HEK293T (cell line): Measurements from ENCODE around the gene LZTS3.

ENCODE experiments used
- ARNT ChIP-seq: fragments of 450-650 bp; IDR thresholded peaks from 2 replicates; pipeline ENCODE4 v1.6.1; 2017; ENCODE audit warnings: mild to moderate bottlenecking
- BHLHE40 ChIP-seq: fragments of 450-650 bp; IDR thresholded peaks from 2 replicates; pipeline ENCODE4 v1.6.1; 2016; ENCODE audit warnings: mild to moderate bottlenecking, moderate library complexity, borderline replicate concordance
- ELF4 ChIP-seq: fragments of 450-650 bp; IDR thresholded peaks from 2 replicates; pipeline ENCODE4 v1.6.1; 2017; ENCODE audit warnings: antibody characterized with exemption
- FOXM1 ChIP-seq: fragments of 450-650 bp; IDR thresholded peaks from 2 replicates; pipeline ENCODE4 v1.6.1; 2017; ENCODE audit warnings: mild to moderate bottlenecking, borderline replicate concordance
- NFRKB ChIP-seq: fragments of 450-650 bp; IDR thresholded peaks from 2 replicates; pipeline ENCODE4 v1.6.1; 2016; ENCODE audit warnings: mild to moderate bottlenecking, moderate library complexity
- PKNOX1 ChIP-seq: fragments of 450-650 bp; IDR thresholded peaks from 2 replicates; pipeline ENCODE4 v1.6.1; 2016
- SP1 ChIP-seq: fragments of 450-650 bp; IDR thresholded peaks from 2 replicates; pipeline ENCODE4 v1.6.1; 2017
- TARDBP ChIP-seq: fragments of 450-650 bp; IDR thresholded peaks from 2 replicates; pipeline ENCODE4 v1.6.1; 2016
- ZNF384 ChIP-seq: fragments of 450-650 bp; IDR thresholded peaks from 2 replicates; pipeline ENCODE4 v1.6.1; 2016

- TF ChIP-seq FOXM1 (no peak), NFRKB (no peak), ELF4 (no peak), BHLHE40 (no peak), SP1 (no peak), TARDBP (no peak), PKNOX1 (no peak), ZNF384 (no peak), ARNT (no peak)
These were observed 11.2 kb downstream of the LZTS3 start for GRCh38 chr20:3162080-3162611.
